A673 (cell line): ENCODE results near the gene SUSD2. TPM values are rescaled to one million over a fixed set of nuclear protein-coding genes. Genes with fewer than 3 reads are reported as not detected.

ENCODE experiments used
- BruUV-seq: library from RNA; stranded (reverse); fragments of 400-500 nt; replicated peaks from 2 replicates; lab custom pipeline; 2021; lab: Mats Ljungman, UMichigan
- CTCF ChIA-PET: fragments of 300-600 bp; sonication (Branson Sonifier 250); formaldehyde crosslinking; loops from one replicate; lab custom pipeline; 2022; ENCODE audit warnings: antibody characterized with exemption; lab: Charles Lee
- POLR2A ChIA-PET: fragments of 300-600 bp; sonication (Branson Sonifier 250); formaldehyde crosslinking; loops from one replicate; lab custom pipeline; 2022; ENCODE audit warnings: antibody characterized with exemption; ENCODE audit not compliant: low non-redundant PET; lab: Charles Lee
- DNase-seq: peaks from one replicate; pipeline ENCODE4 v3.0.0-alpha.2; 2015; ENCODE audit warnings: low spot score
- H3K27ac ChIP-seq: fragments of 200-600 bp; sonication (generic); 2 replicates; pipeline ENCODE4 v1.5.1; 2016; ENCODE audit warnings: mixed run types, low read depth, mild to moderate bottlenecking, mixed read lengths, antibody characterized with exemption, low read length; ENCODE audit not compliant: poor library complexity, severe bottlenecking
- H3K27me3 ChIP-seq: fragments of 200-600 bp; sonication (generic); replicated peaks from 2 replicates; pipeline ENCODE4 v1.6.1; 2017; ENCODE audit warnings: mixed run types, low read depth, mild to moderate bottlenecking, mixed read lengths, antibody characterized with exemption, low read length; ENCODE audit not compliant: insufficient read depth, poor library complexity
- H3K36me3 ChIP-seq: fragments of 200-600 bp; sonication (generic); 2 replicates; pipeline ENCODE4 v1.6.1; 2016; ENCODE audit warnings: mixed run types, mild to moderate bottlenecking, mixed read lengths, antibody characterized with exemption, low read length; ENCODE audit not compliant: insufficient read depth, poor library complexity, severe bottlenecking
- H3K4me1 ChIP-seq: fragments of 200-600 bp; sonication (generic); 2 replicates; pipeline ENCODE4 v1.6.1; 2017; ENCODE audit warnings: mixed run types, mild to moderate bottlenecking, mixed read lengths, antibody characterized with exemption, low read length; ENCODE audit not compliant: insufficient read depth, poor library complexity, severe bottlenecking
- H3K4me3 ChIP-seq: fragments of 200-600 bp; sonication (generic); 2 replicates; pipeline ENCODE4 v1.5.1; 2016; ENCODE audit warnings: low read depth, mixed run types, mild to moderate bottlenecking, mixed read lengths, low read length; ENCODE audit not compliant: poor library complexity, severe bottlenecking
- H3K9me3 ChIP-seq: fragments of 200-600 bp; sonication (generic); 2 replicates; pipeline ENCODE4 v1.6.1; 2016; ENCODE audit warnings: mixed run types, low read depth, mild to moderate bottlenecking, mixed read lengths, antibody characterized with exemption, low read length; ENCODE audit not compliant: poor library complexity, severe bottlenecking
- EZH2 ChIP-seq: fragments of 200-600 bp; sonication (generic); IDR thresholded peaks from 2 replicates; pipeline ENCODE4 v1.6.1; 2017; ENCODE audit warnings: borderline replicate concordance, low read depth, mild to moderate bottlenecking, mixed read lengths, antibody characterized with exemption, low read length; ENCODE audit not compliant: poor library complexity, severe bottlenecking
- intact Hi-C: fragments of 100-400 bp; cut with micrococcal nuclease; formaldehyde crosslinking; loops from one replicate; pipeline ENCODE4 v1.10.0; 2022; ENCODE audit not compliant: unreplicated experiment
- total RNA-seq: library from RNA; stranded (reverse); gene quantifications from 2 replicates; pipeline ENCODE4 v1.2.3, GENCODE V29; 2021
- TF ChIP-seq, protein P1 (sequence below): fragments of 300-800, 200-600 bp; sonication (generic); conservative IDR thresholded peaks from 2 replicates; pipeline ENCODE4 v1.5.1; 2017; ENCODE audit warnings: low read depth, mild to moderate bottlenecking, antibody characterized with exemption, low read length, moderate library complexity, mixed read lengths

SUSD2 gene
- total RNA-seq, 1 experiment from 2014 or later = 1.3 TPM

DNA sequence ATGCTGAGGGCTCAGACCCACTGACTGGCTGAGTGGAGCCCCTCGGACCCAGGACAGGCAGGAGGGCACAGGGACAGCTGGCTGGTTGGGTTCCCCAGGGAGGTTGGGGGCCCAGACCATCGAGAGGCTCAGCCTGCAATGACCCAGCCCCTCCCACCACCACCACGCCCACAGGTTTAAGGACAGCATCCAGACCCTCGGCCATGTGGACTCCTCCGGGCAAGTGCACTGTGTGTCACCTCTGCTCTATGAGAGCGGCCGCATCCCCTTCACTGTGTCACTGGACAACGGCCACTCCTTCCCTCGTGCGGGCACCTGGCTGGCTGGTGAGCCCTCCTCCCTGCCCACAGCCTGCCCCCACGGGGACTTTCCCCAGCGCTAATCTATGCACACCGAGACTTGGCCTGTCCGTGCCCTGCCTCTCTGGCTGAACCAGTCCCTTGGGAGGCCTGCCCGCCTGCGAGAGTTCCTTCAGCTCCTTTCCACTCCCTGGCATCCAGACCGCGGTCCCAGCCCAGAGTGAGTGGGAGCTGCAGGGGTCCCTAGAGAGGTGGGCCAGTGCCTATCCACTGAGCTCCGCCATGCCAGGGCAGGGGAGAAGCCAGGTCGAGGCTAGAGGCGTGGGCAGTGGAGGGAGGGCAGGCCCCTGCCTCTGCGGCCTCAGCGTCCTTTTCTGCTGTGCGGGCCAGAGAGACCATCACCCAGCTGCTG is 2.2 kb downstream of the SUSD2 start:
- Histone ChIP-seq H3K4me1 (no peaks in the 10 kb centered on the region), H3K4me3 (no peak overlapping the region), H3K9me3 (no peaks in the 10 kb centered on the region), H3K27ac (no peak overlapping the region), H3K36me3 (no peaks in the 10 kb centered on the region), H3K27me3 (no peaks in the 10 kb centered on the region)
- ChIA-PET CTCF (no interaction called here), POLR2A (interaction anchor here (0.7 kb wide), 1 partner anchor 174 kb away, joined by 12 read pairs; no protein-coding TSS in a partner anchor)
- no TSS peak for BruUV-seq
- no peak for DNase-seq
- TF ChIP-seq, protein P1, sequence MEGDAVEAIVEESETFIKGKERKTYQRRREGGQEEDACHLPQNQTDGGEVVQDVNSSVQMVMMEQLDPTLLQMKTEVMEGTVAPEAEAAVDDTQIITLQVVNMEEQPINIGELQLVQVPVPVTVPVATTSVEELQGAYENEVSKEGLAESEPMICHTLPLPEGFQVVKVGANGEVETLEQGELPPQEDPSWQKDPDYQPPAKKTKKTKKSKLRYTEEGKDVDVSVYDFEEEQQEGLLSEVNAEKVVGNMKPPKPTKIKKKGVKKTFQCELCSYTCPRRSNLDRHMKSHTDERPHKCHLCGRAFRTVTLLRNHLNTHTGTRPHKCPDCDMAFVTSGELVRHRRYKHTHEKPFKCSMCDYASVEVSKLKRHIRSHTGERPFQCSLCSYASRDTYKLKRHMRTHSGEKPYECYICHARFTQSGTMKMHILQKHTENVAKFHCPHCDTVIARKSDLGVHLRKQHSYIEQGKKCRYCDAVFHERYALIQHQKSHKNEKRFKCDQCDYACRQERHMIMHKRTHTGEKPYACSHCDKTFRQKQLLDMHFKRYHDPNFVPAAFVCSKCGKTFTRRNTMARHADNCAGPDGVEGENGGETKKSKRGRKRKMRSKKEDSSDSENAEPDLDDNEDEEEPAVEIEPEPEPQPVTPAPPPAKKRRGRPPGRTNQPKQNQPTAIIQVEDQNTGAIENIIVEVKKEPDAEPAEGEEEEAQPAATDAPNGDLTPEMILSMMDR = no peak
- TF ChIP-seq EZH2 = no peak
- intact Hi-C loops = no loop called here

DNA sequence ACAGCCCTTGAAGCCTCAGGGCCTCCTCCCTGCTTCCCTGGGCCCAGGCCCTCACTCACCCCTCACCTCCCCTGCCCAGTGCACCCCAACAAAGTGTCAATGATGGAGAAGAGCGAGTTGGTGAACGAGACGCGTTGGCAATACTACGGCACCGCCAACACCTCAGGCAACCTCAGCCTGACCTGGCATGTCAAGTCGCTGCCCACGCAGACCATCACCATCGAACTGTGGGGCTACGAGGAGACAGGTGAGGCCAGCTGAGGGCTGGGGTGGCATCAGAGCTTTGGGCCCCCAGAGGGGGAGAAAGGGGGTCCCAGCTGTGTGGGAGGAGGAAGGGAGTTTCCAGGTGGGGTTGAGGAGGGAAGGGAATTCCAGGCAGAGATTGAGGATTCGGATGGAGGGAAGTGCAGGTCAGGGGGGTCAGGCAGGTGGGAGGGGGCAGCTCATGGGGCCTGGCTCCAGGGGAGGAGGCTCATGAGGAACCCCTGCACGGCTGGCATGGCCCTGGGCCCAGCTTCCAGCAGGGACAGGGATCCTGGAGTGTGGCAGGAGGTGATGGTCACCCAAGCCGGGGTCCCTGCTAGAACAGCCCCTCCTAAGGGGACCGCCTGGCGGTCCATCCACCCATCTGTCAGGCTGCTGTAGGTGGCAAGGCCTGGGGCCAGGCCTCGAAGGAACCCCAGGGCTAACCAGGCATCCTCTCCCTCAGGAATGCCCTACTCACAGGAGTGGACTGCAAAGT is 2.9 kb downstream of the SUSD2 start:
- intact Hi-C loops = no loop called here
- no peaks in the 10 kb centered on the region for H3K27me3 ChIP-seq
- H3K27ac ChIP-seq = no peak overlapping the region
- ChIA-PET CTCF (no interaction called here), POLR2A (interaction anchor here (0.7 kb wide), 1 partner anchor 175 kb away, joined by 12 read pairs; no protein-coding TSS in a partner anchor)
- no peaks in the 10 kb centered on the region for H3K9me3 ChIP-seq
- no peak overlapping the region for H3K4me3 ChIP-seq
- TF ChIP-seq, protein P1 = no peak
- no peak for TF ChIP-seq EZH2
- no TSS peak for BruUV-seq
- DNase-seq = no peak
- H3K36me3 ChIP-seq = no peaks in the 10 kb centered on the region
- H3K4me1 ChIP-seq = no peaks in the 10 kb centered on the region

DNA sequence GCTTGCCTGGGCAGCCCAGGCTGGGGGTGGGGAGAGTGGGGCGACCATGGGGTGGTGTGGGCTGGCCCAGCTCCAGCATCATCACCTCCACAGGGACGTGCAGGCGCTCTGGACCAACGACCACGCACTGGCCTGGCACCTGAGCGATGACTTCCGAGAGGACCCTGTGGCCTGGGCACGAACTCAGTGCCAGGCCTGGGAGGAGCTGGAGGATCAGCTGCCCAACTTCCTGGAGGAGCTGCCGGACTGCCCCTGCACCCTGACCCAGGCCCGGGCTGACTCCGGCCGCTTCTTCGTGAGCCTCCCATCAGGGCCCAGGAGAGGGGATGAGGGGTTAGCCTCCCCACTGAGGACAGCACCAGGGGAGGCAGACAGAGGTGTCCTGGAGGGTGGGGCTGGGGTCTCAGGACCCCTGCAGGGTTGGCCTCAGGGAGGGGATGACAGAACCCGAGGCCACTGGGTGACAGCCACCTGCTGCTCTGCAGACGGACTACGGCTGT is 3.8 kb downstream of the SUSD2 start:
- H3K4me1 ChIP-seq = no peaks in the 10 kb centered on the region
- no peak overlapping the region for H3K27ac ChIP-seq
- no peaks in the 10 kb centered on the region for H3K36me3 ChIP-seq
- H3K9me3 ChIP-seq = no peaks in the 10 kb centered on the region
- TF ChIP-seq, protein P1 = no peak
- no peak for TF ChIP-seq EZH2
- ChIA-PET CTCF (no interaction called here), POLR2A (no interaction called here)
- no peak for DNase-seq
- no peaks in the 10 kb centered on the region for H3K27me3 ChIP-seq
- intact Hi-C loops = loop anchor here (5.0 kb wide), 1 partner anchor 342 kb away; no protein-coding TSS in a partner anchor
- H3K4me3 ChIP-seq = no peak overlapping the region
- BruUV-seq = no TSS peak
